ENCODE results near the gene ALDH3A2.

ALDH3A2 gene

DNA sequence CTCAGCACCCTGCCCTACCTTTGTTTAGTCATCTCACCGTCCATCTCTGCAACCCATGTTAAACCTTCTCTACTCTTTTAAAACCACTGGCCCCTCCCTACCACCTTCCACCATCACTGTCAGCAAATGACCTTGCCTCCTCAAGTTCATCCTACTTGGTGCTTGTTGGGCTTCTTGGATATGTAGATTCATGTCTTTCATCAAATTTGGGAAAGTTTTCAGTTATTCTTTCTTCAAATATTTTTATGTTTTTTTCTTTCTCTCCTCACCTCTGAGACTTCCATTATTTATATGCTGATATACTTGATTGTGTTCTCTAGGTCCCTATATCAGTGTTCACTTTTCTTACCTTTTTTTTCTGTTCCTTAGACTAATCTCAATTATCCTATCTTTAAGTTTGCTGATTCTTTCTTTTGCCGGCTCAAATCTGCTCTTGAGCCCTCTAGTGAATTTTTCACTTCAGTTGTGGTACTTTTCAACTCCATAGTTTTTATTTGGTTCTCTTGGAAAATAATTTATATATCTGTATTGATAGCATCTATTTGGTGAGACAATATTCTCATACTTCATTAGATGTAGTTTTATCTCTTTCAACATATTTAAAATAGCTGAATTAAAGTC is 28.7 kb upstream of the ALDH3A2 start:
- H3K4me3 ChIP-seq (ENCODE audit: low read depth, low read length) = no peak overlapping the region
- TF ChIP-seq CTCF (IDR thresholded peaks at IDR 0.05; ENCODE audit: low read depth, low read length, missing control alignments) = no peak
- in situ Hi-C loops (cut with HindIII; ENCODE audit: low sequenced_read_pairs) = loop anchor here (5.0 kb wide), 1 partner anchor 38 kb away; no protein-coding TSS in a partner anchor
- no peak for DNase-seq (ENCODE audit: low read depth)

GRCh38 chr17:19621697-19622096 is 26.9 kb upstream of the ALDH3A2 start:
- DNase-seq (ENCODE audit: low read depth) = no peak
- no peak for TF ChIP-seq CTCF (IDR thresholded peaks at IDR 0.05; ENCODE audit: low read depth, low read length, missing control alignments)
- no peak overlapping the region for H3K4me3 ChIP-seq (ENCODE audit: low read depth, low read length)
- in situ Hi-C loops (cut with HindIII; ENCODE audit: low sequenced_read_pairs) = no loop called here

DNA sequence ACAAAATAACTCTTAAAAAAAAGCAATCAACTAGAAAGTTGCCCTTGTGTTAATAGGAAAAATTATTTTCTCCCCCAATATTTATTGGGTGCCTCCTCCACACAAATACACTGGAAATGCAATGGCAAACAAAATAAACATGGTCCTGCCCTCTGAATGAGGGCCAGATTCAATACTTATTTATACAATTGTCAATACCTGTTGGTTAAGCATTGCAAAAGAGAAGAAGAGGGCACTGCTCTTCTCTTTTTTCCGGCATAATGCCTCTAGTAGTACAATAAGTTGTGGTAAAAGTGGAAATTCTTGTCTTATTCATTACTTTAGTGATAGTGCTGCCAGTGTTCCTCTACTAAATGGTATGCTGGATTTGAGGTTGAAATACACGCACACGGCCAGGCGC is 22.5 kb upstream of the ALDH3A2 start:
- in situ Hi-C loops (cut with HindIII; ENCODE audit: low sequenced_read_pairs) = no loop called here

DNA sequence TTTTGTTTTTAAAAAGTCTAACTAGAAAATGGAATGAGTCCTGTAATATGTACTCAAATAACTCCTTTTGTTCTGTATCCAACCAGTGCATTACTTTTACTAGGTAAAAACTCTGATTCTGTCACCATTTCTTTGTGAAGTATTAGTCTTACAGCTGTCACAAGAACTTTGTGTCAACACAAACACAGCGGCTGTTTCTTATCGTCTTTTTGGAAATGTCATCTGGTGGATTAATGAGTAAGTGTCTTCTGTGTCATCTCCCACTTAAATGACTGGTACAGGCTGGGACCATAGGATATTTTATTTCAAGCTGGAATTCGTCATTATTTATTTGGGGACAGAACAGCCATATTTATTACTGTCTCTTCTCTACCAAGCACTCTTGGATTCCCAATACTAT is 19.1 kb upstream of the ALDH3A2 start:
- in situ Hi-C loops (cut with HindIII; ENCODE audit: low sequenced_read_pairs) = no loop called here

More for the DNA sequence above, 22.5 kb upstream of the ALDH3A2 start:
- no peak for TF ChIP-seq CTCF (IDR thresholded peaks at IDR 0.05; ENCODE audit: low read depth, low read length, missing control alignments)
- DNase-seq (ENCODE audit: low read depth) = no peak
- H3K4me3 ChIP-seq (ENCODE audit: low read depth, low read length) = no peak overlapping the region

DNA sequence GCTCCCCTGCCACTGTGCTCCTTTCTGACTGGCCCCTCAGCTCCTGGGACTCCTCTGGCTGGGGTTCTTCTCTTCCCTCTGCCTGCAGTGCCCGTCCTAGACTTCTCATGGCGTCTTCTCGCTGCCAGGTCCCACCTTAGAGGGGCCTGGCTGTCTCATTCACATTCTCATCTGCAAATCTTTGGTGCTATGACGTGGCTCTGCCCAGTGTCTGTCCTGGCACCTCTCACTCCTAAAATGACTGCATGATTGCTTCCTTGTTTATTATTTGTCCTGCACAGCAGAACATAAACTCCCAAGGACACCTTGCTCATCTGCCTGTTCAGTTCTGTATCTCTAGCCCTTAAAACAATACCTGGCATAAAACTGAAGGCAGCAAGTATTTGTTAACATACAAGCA is 18.5 kb upstream of the ALDH3A2 start:
- DNase-seq (ENCODE audit: low read depth) = no peak
- no peak for TF ChIP-seq CTCF (IDR thresholded peaks at IDR 0.05; ENCODE audit: low read depth, low read length, missing control alignments)
- in situ Hi-C loops (cut with HindIII; ENCODE audit: low sequenced_read_pairs) = no loop called here
- H3K4me3 ChIP-seq (ENCODE audit: low read depth, low read length) = no peak overlapping the region

More for the DNA sequence above, 19.1 kb upstream of the ALDH3A2 start:
- H3K4me3 ChIP-seq (ENCODE audit: low read depth, low read length) = no peak overlapping the region
- no peak for TF ChIP-seq CTCF (IDR thresholded peaks at IDR 0.05; ENCODE audit: low read depth, low read length, missing control alignments)
- DNase-seq (ENCODE audit: low read depth) = no peak

DNA sequence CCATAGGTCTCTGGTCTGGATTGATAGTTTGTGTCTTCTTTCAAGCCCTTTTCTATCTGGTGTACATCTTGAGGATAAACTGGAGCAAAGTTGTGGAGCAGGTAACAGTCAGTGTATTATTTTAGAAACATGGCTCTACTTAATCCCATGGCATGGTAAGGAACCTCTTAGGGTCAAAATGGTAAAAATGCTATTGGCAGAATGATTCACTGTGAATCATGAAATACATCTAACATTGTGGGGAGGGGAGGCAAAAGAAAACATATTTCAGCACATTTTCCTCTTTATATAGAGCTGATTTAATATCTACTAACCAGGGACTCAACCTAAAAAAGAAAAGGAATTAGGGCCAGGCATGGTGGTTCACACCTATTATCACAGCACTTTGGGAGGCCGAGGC is 17.9 kb upstream of the ALDH3A2 start:
- no peak for DNase-seq (ENCODE audit: low read depth)
- no peak for TF ChIP-seq CTCF (IDR thresholded peaks at IDR 0.05; ENCODE audit: low read depth, low read length, missing control alignments)
- in situ Hi-C loops (cut with HindIII; ENCODE audit: low sequenced_read_pairs) = no loop called here
- H3K4me3 ChIP-seq (ENCODE audit: low read depth, low read length) = no peak overlapping the region
